ENCODE data around the gene MRPL51.

The MRPL51 gene

GRCh38 chr12:6461401-6462233 is 31.4 kb downstream of the MRPL51 start:
- no peak for DNase-seq (ENCODE audit: low spot score)

- no peak for DNase-seq (ENCODE audit: low spot score)
Measured at GRCh38 chr12:6460751-6461371, 32.2 kb downstream of the MRPL51 start.

- DNase-seq (ENCODE audit: low spot score), result no peak
Measured at GRCh38 chr12:6459004-6459337, 34.1 kb downstream of the MRPL51 start.

GRCh38 chr12:6458281-6459003 is 34.6 kb downstream of the MRPL51 start:
- no peak for DNase-seq (ENCODE audit: low spot score)

GRCh38 chr12:6457220-6457945 is 35.7 kb downstream of the MRPL51 start:
- DNase-seq (ENCODE audit: low spot score), result no peak

- DNase-seq (ENCODE audit: low spot score), result peak; percentile 44
Measured at GRCh38 chr12:6452944-6453630, 40.0 kb downstream of the MRPL51 start.

- DNase-seq (ENCODE audit: low spot score), result no peak
Measured at GRCh38 chr12:6452245-6452943, 40.7 kb downstream of the MRPL51 start.

- peak; percentile 93 for DNase-seq (ENCODE audit: low spot score)
Measured at GRCh38 chr12:6451348-6452244, 41.5 kb downstream of the MRPL51 start, which contains the start of gene TAPBPL. TAPBPL (plus strand) TSS chr12:6452042; CDS start chr12:6452249, 207 bp downstream.

GRCh38 chr12:6450869-6451347 is 42.2 kb downstream of the MRPL51 start:
- DNase-seq (ENCODE audit: low spot score), result no peak

- no peak for DNase-seq (ENCODE audit: low spot score)
Measured at GRCh38 chr12:6450091-6450868, 42.8 kb downstream of the MRPL51 start.

GRCh38 chr12:6444704-6445688 is 48.1 kb downstream of the MRPL51 start, which contains the start of gene CD27:
CD27 (plus strand) TSS chr12:6444955; CDS start chr12:6445096, 141 bp downstream.
- DNase-seq (ENCODE audit: low spot score), result no peak

- no peak for DNase-seq (ENCODE audit: low spot score)
Measured at GRCh38 chr12:6444031-6444430, 49.0 kb downstream of the MRPL51 start.

GRCh38 chr12:6443361-6443983 is 49.6 kb downstream of the MRPL51 start:
- no peak for DNase-seq (ENCODE audit: low spot score)

GRCh38 chr12:6442836-6443235 is 50.2 kb downstream of the MRPL51 start:
- no peak for DNase-seq (ENCODE audit: low spot score)
